Astrocyte (in vitro differentiated cells and primary cell): ENCODE results near the gene SLC16A13. TPM values are rescaled to one million over a fixed set of nuclear protein-coding genes. Genes with fewer than 3 reads are reported as not detected.

Experiments used
- DNase-seq: peaks from one replicate; pipeline ENCODE4 v3.0.0-alpha.2; 2010; ENCODE audit warnings: low read depth
- FAIRE-seq: peaks from 2 replicates; lab custom pipeline; 2011; peaks lifted over from hg19 to GRCh38; lab: Jason Lieb, UNC
- H2AFZ ChIP-seq: 2 replicates; pipeline ENCODE4 v1.6.0; 2012; ENCODE audit warnings: low read depth, low read length, inconsistent platforms
- H3K27ac ChIP-seq: 2 replicates; pipeline ENCODE4 v1.5.1; 2011; ENCODE audit warnings: low read depth, low read length, inconsistent platforms
- H3K27me3 ChIP-seq: 2 replicates; pipeline ENCODE4 v1.6.0; 2011; ENCODE audit warnings: low read length, inconsistent platforms; ENCODE audit not compliant: insufficient read depth
- H3K36me3 ChIP-seq: 2 replicates; pipeline ENCODE4 v1.5.1; 2011; ENCODE audit warnings: low read length, inconsistent platforms; ENCODE audit not compliant: insufficient read depth
- H3K4me1 ChIP-seq: 2 replicates; pipeline ENCODE4 v1.5.1; 2011; ENCODE audit warnings: low read length, inconsistent platforms; ENCODE audit not compliant: insufficient read depth
- H3K4me2 ChIP-seq: 2 replicates; pipeline ENCODE4 v1.6.0; 2012; ENCODE audit warnings: low read length, inconsistent platforms
- H3K4me3 ChIP-seq: 2 replicates; pipeline ENCODE4 v1.5.1; 2011; ENCODE audit warnings: low read depth, mild to moderate bottlenecking, low read length, inconsistent platforms; ENCODE audit not compliant: insufficient read depth
- H3K79me2 ChIP-seq: 2 replicates; pipeline ENCODE4 v1.6.0; 2012; ENCODE audit warnings: mild to moderate bottlenecking, low read length, inconsistent platforms; ENCODE audit not compliant: insufficient read depth
- H3K9ac ChIP-seq: 2 replicates; pipeline ENCODE4 v1.6.0; 2012; ENCODE audit warnings: mild to moderate bottlenecking, low read length, inconsistent platforms
- H3K9me3 ChIP-seq: 2 replicates; pipeline ENCODE4 v1.5.1; 2012; ENCODE audit warnings: low read depth, mild to moderate bottlenecking, low read length, inconsistent platforms; ENCODE audit not compliant: insufficient read depth
- H4K20me1 ChIP-seq: 2 replicates; pipeline ENCODE4 v1.6.0; 2012; ENCODE audit warnings: low read length, inconsistent platforms; ENCODE audit not compliant: insufficient read depth
- H3K27ac Mint-ChIP-seq: one replicate; pipeline ENCODE4 v1.8.0; 2021; ENCODE audit warnings: mild to moderate bottlenecking, mixed read lengths; ENCODE audit not compliant: unreplicated experiment
- H3K27me3 Mint-ChIP-seq: one replicate; pipeline ENCODE4 v1.8.0; 2021; ENCODE audit warnings: low read depth, mixed read lengths; ENCODE audit not compliant: unreplicated experiment
- H3K36me3 Mint-ChIP-seq: one replicate; pipeline ENCODE4 v1.8.0; 2021; ENCODE audit warnings: low read depth, mixed read lengths; ENCODE audit not compliant: unreplicated experiment
- H3K4me1 Mint-ChIP-seq: one replicate; pipeline ENCODE4 v1.8.0; 2021; ENCODE audit warnings: low read depth, mixed read lengths; ENCODE audit not compliant: unreplicated experiment
- H3K4me3 Mint-ChIP-seq: one replicate; pipeline ENCODE4 v1.8.0; 2021; ENCODE audit warnings: mild to moderate bottlenecking, moderate library complexity, mixed read lengths; ENCODE audit not compliant: unreplicated experiment
- H3K9me3 Mint-ChIP-seq: one replicate; pipeline ENCODE4 v1.8.0; 2021; ENCODE audit warnings: mild to moderate bottlenecking, mixed read lengths; ENCODE audit not compliant: unreplicated experiment
- CTCF ChIP-seq: IDR thresholded peaks from 2 replicates; pipeline ENCODE4 v1.5.1; 2011; ENCODE audit warnings: low read depth, mild to moderate bottlenecking, inconsistent platforms, low read length, moderate library complexity; ENCODE audit not compliant: insufficient read depth
- EZH2 ChIP-seq: IDR thresholded peaks from 2 replicates; pipeline ENCODE4 v1.6.1; 2012; ENCODE audit warnings: mild to moderate bottlenecking, low read length, inconsistent platforms; ENCODE audit not compliant: insufficient read depth
- total RNA-seq: library from RNA; stranded (reverse); gene quantifications from 2 replicates; pipeline ENCODE4 v1.2.1, GENCODE V29; 2021

SLC16A13 gene
- total RNA-seq, 1 donor from 2014 or later: 6.6 TPM

GRCh38 chr17:7018331-7018964 is 17.4 kb upstream of the SLC16A13 start:
- FAIRE-seq: no peak
- Histone ChIP-seq H3K4me2 (no peak overlapping the region), H3K4me1 (peaks cover 24% of the 10 kb centered on the region), H3K27me3 (peaks cover 10% of the 10 kb centered on the region), H3K36me3 (no peaks in the 10 kb centered on the region), H2AFZ (no peak overlapping the region), H3K9me3 (no peaks in the 10 kb centered on the region), H3K27ac (no peak overlapping the region), H4K20me1 (no peaks in the 10 kb centered on the region), H3K79me2 (peaks cover 5% of the 10 kb centered on the region), H3K9ac (no peak overlapping the region), H3K4me3 (no peak overlapping the region)
- Mint-ChIP-seq H3K9me3 (no peaks in the 10 kb centered on the region), H3K4me3 (no peak overlapping the region), H3K36me3 (peaks cover 8% of the 10 kb centered on the region), H3K27me3 (peaks cover 25% of the 10 kb centered on the region), H3K4me1 (peaks cover 22% of the 10 kb centered on the region), H3K27ac (no peak overlapping the region)
- TF ChIP-seq EZH2 (no peak), CTCF (no peak)
- DNase-seq: no peak

GRCh38 chr17:7019367-7019766 is 16.4 kb upstream of the SLC16A13 start:
- no peaks in the 10 kb centered on the region for H3K9me3 Mint-ChIP-seq
- Histone ChIP-seq H3K36me3 (no peaks in the 10 kb centered on the region), H3K4me1 (peaks cover 15% of the 10 kb centered on the region), H3K27me3 (peaks cover 10% of the 10 kb centered on the region), H2AFZ (peak overlapping the region; percentile 97), H4K20me1 (no peaks in the 10 kb centered on the region), H3K79me2 (no peaks in the 10 kb centered on the region), H3K27ac (no peak overlapping the region), H3K4me2 (peak overlapping the region; percentile 86), H3K4me3 (peak overlapping the region; percentile 49), H3K9me3 (no peaks in the 10 kb centered on the region), H3K9ac (peak overlapping the region; percentile 73)
- peaks cover 15% of the 10 kb centered on the region for H3K4me1 Mint-ChIP-seq
- no peak overlapping the region for H3K4me3 Mint-ChIP-seq
- FAIRE-seq (no peak), DNase-seq (no peak)
- peaks cover 27% of the 10 kb centered on the region for H3K27me3 Mint-ChIP-seq
- TF ChIP-seq EZH2 (no peak), CTCF (no peak)
- peaks cover 7% of the 10 kb centered on the region for H3K36me3 Mint-ChIP-seq
- no peak overlapping the region for H3K27ac Mint-ChIP-seq

- peak overlapping the region; percentile 86 for H3K4me2 ChIP-seq
- Mint-ChIP-seq H3K36me3 (peaks cover 5% of the 10 kb centered on the region), H3K4me1 (peaks cover 14% of the 10 kb centered on the region), H3K9me3 (no peaks in the 10 kb centered on the region), H3K27ac (no peak overlapping the region), H3K27me3 (peaks cover 27% of the 10 kb centered on the region), H3K4me3 (no peak overlapping the region)
- peak overlapping the region; percentile 73 for H3K9ac ChIP-seq
- H3K4me1 ChIP-seq: peaks cover 14% of the 10 kb centered on the region
- peak overlapping the region; percentile 49 for H3K4me3 ChIP-seq
- no peak for TF ChIP-seq EZH2
- TF ChIP-seq CTCF: no peak
- H3K27ac ChIP-seq: no peak overlapping the region
- peaks cover 10% of the 10 kb centered on the region for H3K27me3 ChIP-seq
- FAIRE-seq: no peak
- no peaks in the 10 kb centered on the region for H3K79me2 ChIP-seq
- no peaks in the 10 kb centered on the region for H4K20me1 ChIP-seq
- no peaks in the 10 kb centered on the region for H3K36me3 ChIP-seq
- H3K9me3 ChIP-seq: no peaks in the 10 kb centered on the region
- peak overlapping the region; percentile 97 for H2AFZ ChIP-seq
- DNase-seq: peak; percentile 29
Measured at GRCh38 chr17:7019839-7020519, 15.8 kb upstream of the SLC16A13 start.
